ENCODE measurements around the gene RGS19.
"Not testable (repeated sequence)": the region's sequence is repeated elsewhere in the genome, so short reads cannot be mapped to it uniquely, and the experiment has no call there.

RGS19 gene

GRCh38 chr20:64092258-64093012 lies 13.1 kb upstream of the RGS19 start:
- no peak for DNase-seq

GRCh38 chr20:64091770-64092169 lies 12.5 kb upstream of the RGS19 start:
- DNase-seq: no peak

GRCh38 chr20:64091340-64091739 lies 12.0 kb upstream of the RGS19 start:
- no peak for DNase-seq

GRCh38 chr20:64090165-64090564 lies 10.8 kb upstream of the RGS19 start:
- DNase-seq: no peak

- not testable (repeated sequence) for DNase-seq
These were observed 9.3 kb upstream of the RGS19 start for GRCh38 chr20:64088586-64088985.

GRCh38 chr20:64087226-64087825 lies 8.0 kb upstream of the RGS19 start:
- DNase-seq: not testable (repeated sequence)

- DNase-seq: no peak
These were observed 7.5 kb upstream of the RGS19 start for GRCh38 chr20:64086801-64087200.

GRCh38 chr20:64084685-64085152 lies 5.4 kb upstream of the RGS19 start:
- no peak for DNase-seq

GRCh38 chr20:64083804-64084684 lies 4.7 kb upstream of the RGS19 start, which contains the start of gene LKAAEAR1:
Gene LKAAEAR1 (minus strand): TSS chr20:64084398. CDS start chr20:64084219, 179 bp downstream.
- no peak for DNase-seq

GRCh38 chr20:64083378-64083803 lies 4.1 kb upstream of the RGS19 start:
- DNase-seq: peak; percentile 55 to 64

- no peak for DNase-seq
These were observed 3.6 kb upstream of the RGS19 start for GRCh38 chr20:64082820-64083377.

GRCh38 chr20:64082126-64082731 lies 2.9 kb upstream of the RGS19 start:
- DNase-seq: no peak

GRCh38 chr20:64081624-64081964 lies 2.3 kb upstream of the RGS19 start:
- DNase-seq: no peak

- no peak for DNase-seq
These were observed 1.7 kb upstream of the RGS19 start for GRCh38 chr20:64080813-64081623.

- peak in 1 of 2 donors; percentile 37 for DNase-seq
These were observed 895 bp upstream of the RGS19 start, which contains the start of gene OPRL1 for GRCh38 chr20:64080013-64080812. Gene OPRL1 (plus strand): TSS chr20:64080082. CDS start chr20:64092721, 12,639 bp downstream.

- DNase-seq: no peak
These were observed 415 bp downstream of the RGS19 start for GRCh38 chr20:64078934-64079272.

- peak in 1 of 2 donors; percentile 55 for DNase-seq
These were observed 1.3 kb downstream of the RGS19 start for GRCh38 chr20:64077876-64078551.

- no peak for DNase-seq
These were observed 1.8 kb downstream of the RGS19 start for GRCh38 chr20:64077541-64077875.

GRCh38 chr20:64077094-64077493 lies 2.2 kb downstream of the RGS19 start:
- DNase-seq: no peak
